Measurements from ENCODE around the gene ABHD16A.

ABHD16A gene

GRCh38 chr6:31687860-31688693 lies 15.0 kb downstream of the ABHD16A start:
- DNase-seq: no peak

- DNase-seq: no peak
Measured at GRCh38 chr6:31687321-31687720, 15.8 kb downstream of the ABHD16A start.

DNA sequence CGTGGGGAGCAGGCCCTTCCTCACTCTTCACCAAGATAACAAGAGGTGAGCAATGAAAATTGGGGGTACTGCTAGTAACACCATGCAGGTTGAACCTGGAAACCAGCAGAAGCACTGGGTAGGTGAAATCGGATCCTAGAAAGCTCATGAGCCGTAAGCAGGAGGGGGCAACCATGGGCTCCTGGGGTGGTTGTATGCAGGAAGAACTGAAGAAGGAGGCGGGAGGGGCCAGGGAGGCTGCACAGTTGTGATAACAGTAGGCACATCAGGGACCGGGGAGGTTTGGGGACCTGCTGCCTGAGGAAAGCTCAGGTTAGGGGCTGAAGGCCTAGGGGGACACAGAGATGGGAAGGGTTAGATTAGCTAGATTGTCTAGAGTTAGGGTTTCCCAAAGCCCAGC lies 16.6 kb downstream of the ABHD16A start:
- DNase-seq: no peak

GRCh38 chr6:31683591-31683990 lies 19.5 kb downstream of the ABHD16A start:
- no peak for DNase-seq

DNA sequence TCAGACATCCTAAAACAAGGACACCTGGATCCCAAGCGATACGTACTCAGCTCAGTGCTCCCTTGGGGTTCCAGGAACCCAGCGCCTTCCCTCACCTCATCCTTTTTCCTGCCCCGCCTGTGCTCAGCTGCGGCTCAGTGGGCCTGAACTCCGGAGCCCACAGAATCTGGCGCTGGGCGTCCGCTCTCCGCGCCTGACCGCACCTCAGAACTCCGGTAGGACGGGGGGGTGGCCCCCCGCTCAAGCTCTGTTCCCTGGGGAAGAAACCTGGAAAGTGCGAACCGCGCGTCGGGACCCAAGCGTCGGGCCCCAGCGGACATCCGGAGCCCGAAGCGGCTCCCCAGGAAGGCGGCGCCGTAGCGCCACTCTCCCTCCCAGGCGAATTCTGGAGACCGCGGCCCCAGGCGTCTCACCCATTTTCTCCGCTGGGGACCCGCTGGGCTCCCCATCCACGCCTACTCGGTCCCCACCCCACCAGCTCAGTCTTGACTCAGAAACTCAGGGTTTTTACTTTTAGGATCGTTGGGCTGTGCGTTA lies 21.9 kb downstream of the ABHD16A start:
- DNase-seq: peak; percentile 34

GRCh38 chr6:31680226-31681134 lies 22.6 kb downstream of the ABHD16A start, which contains the start of gene LY6G5C:
Gene LY6G5C, minus strand, starts transcription at chr6:31681067. Its CDS starts 694 bp downstream, at chr6:31680373.
- DNase-seq: peak; percentile 76 to 80

DNA sequence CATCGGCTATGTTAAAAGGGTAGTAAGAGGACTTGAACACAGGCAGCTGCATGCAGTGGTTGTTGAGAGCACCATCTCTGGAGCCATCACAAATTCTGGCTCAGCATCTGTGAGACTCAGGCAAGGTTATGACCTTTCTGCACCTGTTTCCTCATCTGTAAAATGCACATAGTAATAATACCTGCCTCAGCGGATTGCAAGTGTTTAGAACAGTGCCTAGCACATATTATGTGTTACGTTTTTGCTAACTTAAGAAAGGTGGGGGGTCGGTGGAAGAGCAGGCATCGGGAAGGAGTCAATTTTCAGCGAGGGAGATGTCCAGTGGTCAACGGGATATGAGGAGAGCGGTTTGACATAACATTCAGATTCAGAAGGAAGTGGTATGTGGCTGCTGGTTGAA lies 25.2 kb downstream of the ABHD16A start:
- no peak for DNase-seq

- no peak for DNase-seq
Measured at GRCh38 chr6:31676904-31677303, 26.2 kb downstream of the ABHD16A start.

DNA sequence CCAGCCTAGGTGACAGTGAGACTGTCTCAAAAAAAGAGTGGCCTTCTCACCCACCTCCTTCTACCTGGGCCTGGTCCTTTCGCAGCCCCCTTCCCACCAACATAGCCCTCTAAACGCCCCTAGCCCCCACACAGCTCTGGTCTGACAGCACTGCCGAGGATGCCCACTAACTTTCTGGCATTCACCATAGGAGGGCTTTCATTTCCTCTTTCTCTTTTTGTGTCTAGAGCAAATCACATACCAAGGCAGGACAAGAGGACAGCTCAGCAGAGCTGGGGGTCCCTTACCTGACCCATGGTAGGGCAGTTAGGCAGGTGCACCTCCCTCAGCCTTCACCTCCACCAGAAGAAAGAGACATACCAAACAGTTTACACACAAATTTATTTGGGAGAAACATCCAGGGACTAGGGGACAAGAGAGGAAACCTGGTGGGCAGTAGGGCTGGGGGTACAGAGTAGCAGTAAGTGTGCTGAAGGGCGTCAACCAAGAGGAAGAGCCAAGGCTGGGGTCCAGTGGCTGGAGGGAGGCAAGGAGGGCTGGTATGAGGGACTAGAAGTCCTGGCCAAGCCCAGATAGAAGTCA lies 26.7 kb downstream of the ABHD16A start:
- no peak for DNase-seq

DNA sequence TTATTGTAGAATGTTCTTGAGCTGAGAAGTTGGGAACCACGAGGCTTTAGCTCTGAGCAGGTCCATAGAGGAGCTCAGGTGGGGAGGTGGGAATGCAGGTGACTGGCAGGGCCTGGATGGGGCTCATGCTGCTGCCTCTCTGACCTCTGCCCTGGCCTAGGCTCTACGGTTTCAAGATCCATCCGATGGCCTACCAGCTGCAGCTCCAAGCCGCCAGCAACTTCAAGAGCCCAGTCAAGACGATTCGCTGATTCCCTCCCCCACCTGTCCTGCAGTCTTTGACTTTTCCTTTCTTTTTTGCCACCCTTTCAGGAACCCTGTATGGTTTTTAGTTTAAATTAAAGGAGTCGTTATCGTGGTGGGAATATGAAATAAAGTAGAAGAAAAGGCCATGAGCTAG lies 33.4 kb downstream of the ABHD16A start, which contains the start of gene LY6G5B:
Gene LY6G5B (plus strand): TSS at position 301 of the 400 bp plus-strand sequence. CDS start 975 bp downstream, outside the sequence.
- no peak for DNase-seq

GRCh38 chr6:31666337-31666965 lies 36.7 kb downstream of the ABHD16A start:
- DNase-seq: no peak

DNA sequence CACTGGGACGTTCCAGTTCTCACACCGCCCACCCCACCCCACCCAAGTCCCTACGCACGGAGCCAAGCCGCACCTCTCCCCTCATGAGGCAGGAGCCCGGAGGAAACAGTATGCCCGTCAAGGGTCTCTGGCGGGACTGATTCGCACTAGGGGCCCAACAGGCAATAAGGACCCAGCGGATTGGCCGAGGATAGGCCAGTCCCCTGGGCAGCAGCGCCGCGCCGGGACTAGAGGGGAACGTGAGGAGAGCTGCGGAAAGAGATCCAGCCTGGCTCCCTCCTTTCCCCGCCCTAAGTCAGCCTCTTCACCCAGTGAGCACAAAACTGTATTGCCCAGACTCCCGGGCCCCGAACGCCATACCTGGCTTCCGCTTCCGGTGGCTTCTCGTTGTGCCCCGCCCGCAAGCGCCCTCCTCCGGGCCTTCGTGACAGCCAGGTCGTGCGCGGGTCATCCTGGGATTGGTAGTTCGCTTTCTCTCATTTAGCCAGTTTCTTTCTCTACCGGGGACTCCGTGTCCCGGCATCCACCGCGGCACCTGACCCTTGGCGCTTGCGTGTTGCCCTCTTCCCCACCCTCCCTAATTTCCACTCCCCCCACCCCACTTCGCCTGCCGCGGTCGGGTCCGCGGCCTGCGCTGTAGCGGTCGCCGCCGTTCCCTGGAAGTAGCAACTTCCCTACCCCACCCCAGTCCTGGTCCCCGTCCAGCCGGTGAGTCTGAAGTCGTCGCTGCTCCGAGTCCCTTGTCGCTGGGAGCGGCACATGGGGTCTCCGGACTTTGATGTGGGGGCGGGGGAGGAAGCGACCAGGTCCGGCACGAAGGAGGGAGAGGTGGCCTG lies 37.4 kb downstream of the ABHD16A start, which contains the start of gene CSNK2B:
Gene CSNK2B (plus strand): TSS at position 580 of the 836 bp plus-strand sequence. CDS start 752 bp downstream, outside the sequence.
- DNase-seq: peak; percentile 98

DNA sequence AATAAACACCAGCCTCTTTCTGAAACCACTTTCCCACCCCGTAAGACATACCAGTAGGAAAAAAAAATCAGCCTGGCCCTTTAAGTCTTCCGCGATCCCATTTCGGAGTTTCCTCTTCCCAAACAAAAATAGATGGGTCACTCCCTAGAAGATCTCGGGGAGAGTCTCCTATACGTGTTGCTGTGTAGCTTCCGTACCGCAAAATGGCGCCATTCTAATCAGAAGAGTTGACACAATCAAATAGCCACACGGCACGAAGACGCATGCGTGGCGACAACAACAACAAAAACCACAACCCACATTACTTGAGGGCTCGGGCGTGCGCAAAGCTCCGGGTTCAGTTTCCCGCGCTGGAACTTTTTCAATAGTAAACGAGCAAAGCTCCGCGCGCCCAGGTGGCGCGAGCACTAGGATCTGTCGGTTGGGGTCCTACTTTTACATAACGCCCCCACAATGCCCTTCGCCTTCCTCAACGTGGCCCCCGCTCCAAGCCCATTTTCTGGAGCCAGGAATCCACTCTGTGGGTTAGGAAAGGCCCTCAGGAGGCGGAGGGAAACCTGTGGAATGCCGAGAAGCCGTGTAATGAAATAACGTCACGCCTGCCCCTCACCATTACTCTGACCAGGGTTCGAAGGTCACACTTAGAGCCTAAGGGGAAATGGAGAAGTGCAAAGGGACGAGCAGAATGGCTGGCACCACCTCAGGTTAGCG lies 38.2 kb downstream of the ABHD16A start, which contains the start of gene GPANK1:
Gene GPANK1 (minus strand): TSS at position 208 of the 711 bp plus-strand sequence. CDS start 519 bp downstream, outside the sequence.
- peak; percentile 93 for DNase-seq

GRCh38 chr6:31663961-31664789 lies 38.9 kb downstream of the ABHD16A start:
- peak in 1 of 2 donors; percentile 11 for DNase-seq

DNA sequence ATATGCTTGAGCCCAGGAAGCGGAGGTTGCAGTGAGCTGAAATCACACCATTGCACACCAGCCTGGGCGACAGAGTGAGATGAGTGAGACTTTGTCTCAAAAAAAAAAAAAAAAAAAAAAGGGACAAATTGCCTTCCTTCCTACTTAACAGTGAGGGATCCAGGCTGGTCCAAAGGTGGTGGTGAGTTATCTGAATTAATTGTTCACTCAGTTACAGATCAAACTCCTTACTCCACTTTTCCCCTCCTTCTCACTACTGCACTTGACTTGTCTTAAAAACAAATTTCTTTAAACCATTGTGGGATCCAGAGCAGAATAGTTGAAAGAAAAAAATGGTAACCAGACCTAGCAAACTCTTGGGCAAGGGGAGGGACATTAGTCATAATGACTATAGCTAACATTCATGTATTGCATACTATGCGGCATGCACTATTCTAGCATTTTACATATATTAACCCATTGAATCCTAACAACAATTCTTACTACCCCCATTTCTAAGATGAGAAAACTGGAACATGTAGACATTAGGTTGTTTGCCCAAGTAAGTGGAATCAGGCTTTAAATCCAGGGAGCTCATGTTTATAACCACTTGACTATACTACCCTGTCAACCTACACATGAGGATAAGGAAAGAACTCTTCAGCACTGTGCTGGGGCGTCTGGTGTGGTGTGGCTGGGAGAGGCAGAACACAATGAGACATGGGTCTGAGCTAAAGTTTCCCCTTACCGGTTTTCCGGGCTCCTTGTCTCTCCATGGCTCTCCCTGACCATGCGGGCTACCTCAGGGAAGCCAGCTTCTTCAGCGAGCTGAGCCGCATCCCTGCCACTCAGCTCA lies 39.8 kb downstream of the ABHD16A start:
- no peak for DNase-seq

DNA sequence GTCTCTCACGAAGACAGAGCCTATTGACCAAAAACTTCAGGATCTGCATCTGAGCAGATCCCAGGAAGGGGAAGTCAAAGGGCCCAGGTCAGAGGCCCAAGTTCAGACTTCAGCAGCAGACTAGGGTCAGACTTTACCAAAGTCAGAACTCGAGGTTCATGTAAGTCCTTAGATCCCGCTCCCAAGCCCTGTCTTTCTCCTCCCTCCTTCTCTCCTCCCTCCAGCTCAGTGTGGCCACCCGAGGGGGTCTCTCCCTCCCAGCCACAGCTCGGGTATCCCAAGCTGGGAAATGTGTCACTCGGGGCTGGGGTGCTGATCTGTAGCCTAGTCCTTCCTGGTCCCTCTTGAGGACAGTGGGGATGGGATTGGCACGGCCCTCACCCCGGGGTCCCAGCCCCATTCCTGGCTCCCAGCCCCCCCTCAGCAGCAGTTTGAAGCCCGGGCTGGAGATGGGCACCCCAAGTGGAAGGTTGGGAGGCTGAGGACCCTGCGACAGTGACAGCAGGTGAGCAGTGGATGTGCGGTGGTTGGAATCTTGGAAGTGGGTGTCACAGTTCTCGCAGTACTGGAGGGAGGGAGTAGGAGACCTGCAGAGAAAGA lies 40.9 kb downstream of the ABHD16A start:
- DNase-seq: no peak

DNA sequence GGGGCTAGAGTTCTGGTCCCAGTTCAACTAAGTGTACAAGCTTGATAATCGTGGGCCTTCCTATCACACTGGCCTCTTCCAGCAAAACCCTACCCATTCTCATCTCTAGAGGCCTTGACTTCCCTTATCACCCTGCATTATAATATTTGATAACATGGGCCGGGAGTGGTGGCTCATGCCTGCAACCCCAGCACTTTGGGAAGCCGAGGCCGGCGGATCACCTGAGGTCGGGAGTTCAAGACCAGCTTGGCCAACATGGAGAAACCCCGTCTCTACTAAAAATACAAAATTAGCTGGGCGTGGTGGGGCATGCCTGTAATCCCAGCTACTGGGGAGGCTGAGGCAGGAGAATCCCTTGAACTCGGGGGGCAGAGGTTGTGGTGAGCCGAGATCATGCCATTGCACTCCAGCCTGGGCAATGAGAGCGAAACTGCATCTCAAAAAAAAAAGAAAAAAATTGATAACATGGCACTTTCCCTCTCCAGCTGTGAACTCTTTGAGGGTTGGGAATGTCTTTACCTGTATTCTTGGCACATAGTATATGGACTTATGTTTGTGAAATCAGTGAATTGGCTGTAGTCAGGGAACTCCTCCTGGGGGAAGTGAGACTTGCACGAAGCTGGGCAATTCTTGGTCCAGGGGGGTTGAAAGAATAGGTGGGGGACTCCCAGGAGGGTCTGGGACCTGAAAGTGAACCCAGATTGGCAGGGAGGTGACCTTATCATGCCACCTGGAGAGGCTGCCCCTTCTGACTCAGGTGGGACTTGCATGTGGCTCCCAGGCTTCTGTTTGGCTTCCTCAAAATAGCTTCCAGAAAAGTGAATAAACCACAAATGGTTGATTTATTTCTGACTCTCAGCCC lies 41.6 kb downstream of the ABHD16A start:
- DNase-seq: no peak

Data from CD4-positive, alpha-beta T cell treated with Interleukin-1 beta for 1 hour (primary cell).